GM12878 (cell line): Measurements from ENCODE around the gene CD200R1L. TPM values are rescaled to one million over a fixed set of nuclear protein-coding genes. Genes with fewer than 3 reads are reported as not detected.

Experiments used
- ATAC-seq: fragments of 200-7000 bp; cut with Tn5 transposase; 3 replicates; pipeline ENCODE4 v1.9.1; 2020; ENCODE audit warnings: mild to moderate bottlenecking, moderate library complexity
- BruUV-seq: library from RNA; stranded (reverse); fragments of 400-500 nt; replicated peaks from 2 replicates; lab custom pipeline; 2021; lab: Mats Ljungman, UMichigan
- CTCF ChIA-PET: fragments of 300-600 bp; sonication (Branson Sonifier 250); formaldehyde crosslinking; extraction: SDS; loops from one replicate; lab custom pipeline; 2021; ENCODE audit warnings: inconsistent platforms; lab: Yijun Ruan, JAX
- POLR2A ChIA-PET: fragments of 350-600 bp; formaldehyde crosslinking; extraction: SDS; loops from one replicate; lab custom pipeline; 2021; ENCODE audit warnings: inconsistent platforms; lab: Charles Lee
- RAD21 ChIA-PET: fragments of 300-600 bp; sonication (Branson Sonifier 250); formaldehyde crosslinking; loops from one replicate; lab custom pipeline; 2023; ENCODE audit warnings: antibody characterized with exemption; ENCODE audit not compliant: unreplicated experiment; lab: Charles Lee
- SMC1A ChIA-PET: fragments of 300-600 bp; sonication (Branson Sonifier 250); formaldehyde crosslinking; loops from one replicate; lab custom pipeline; 2023; ENCODE audit not compliant: unreplicated experiment, uncharacterized antibody; lab: Charles Lee
- DNase-seq: peaks from one replicate; pipeline ENCODE4 v3.0.0-alpha.2; 2011; ENCODE audit warnings: low read depth, low spot score
- FAIRE-seq: peaks from 3 replicates; lab custom pipeline; 2011; peaks lifted over from hg19 to GRCh38; lab: Jason Lieb, UNC
- H2AFZ ChIP-seq: 2 replicates; pipeline ENCODE4 v1.6.0; 2011; ENCODE audit warnings: low read depth, low read length, control low read depth; ENCODE audit not compliant: control insufficient read depth
- H3K27ac ChIP-seq: 2 replicates; pipeline ENCODE4 v1.5.1; 2011; ENCODE audit warnings: control low read depth; ENCODE audit not compliant: control insufficient read depth, insufficient read depth
- H3K27me3 ChIP-seq, 2 experiments: replicated peaks in 1 of 2; 2 replicates each; pipeline versions ENCODE4 v1.6.0 to v1.6.1; 2011; ENCODE audit warnings: low read length in 1 of 2; ENCODE audit not compliant: control insufficient read depth in 2 of 2, insufficient read depth in 2 of 2
- H3K36me3 ChIP-seq, 2 experiments: 2 replicates each; pipeline ENCODE4 v1.5.1; 2011; ENCODE audit warnings: low read length in 1 of 2; ENCODE audit not compliant: control insufficient read depth in 2 of 2, insufficient read depth in 2 of 2
- H3K4me1 ChIP-seq: 2 replicates; pipeline ENCODE4 v1.6.1; 2011; ENCODE audit warnings: mild to moderate bottlenecking, low read length, moderate library complexity, mixed read lengths; ENCODE audit not compliant: control insufficient read depth, insufficient read depth
- H3K4me2 ChIP-seq: 2 replicates; pipeline ENCODE4 v1.6.0; 2011; ENCODE audit warnings: control low read depth; ENCODE audit not compliant: control insufficient read depth, insufficient read depth
- H3K4me3 ChIP-seq: fragments of 200-600 bp; sonication (generic); 2 replicates; pipeline ENCODE4 v1.5.1; 2016
- H3K79me2 ChIP-seq: 2 replicates; pipeline ENCODE4 v1.6.0; 2011; ENCODE audit warnings: low read length; ENCODE audit not compliant: control insufficient read depth, insufficient read depth
- H3K9ac ChIP-seq: 2 replicates; pipeline ENCODE4 v1.8.0; 2011; ENCODE audit warnings: low read length, control low read depth, mixed read lengths; ENCODE audit not compliant: control insufficient read depth, insufficient read depth
- H3K9me3 ChIP-seq: replicated peaks from 3 replicates; pipeline ENCODE4 v1.5.1; 2011; ENCODE audit warnings: mild to moderate bottlenecking, low read length; ENCODE audit not compliant: control insufficient read depth, insufficient read depth
- H4K20me1 ChIP-seq: 2 replicates; pipeline ENCODE4 v1.6.0; 2011; ENCODE audit not compliant: control insufficient read depth, insufficient read depth
- ATF7 ChIP-seq: fragments of 450-650 bp; IDR thresholded peaks from 2 replicates; pipeline ENCODE4 v1.6.1; 2016; ENCODE audit warnings: low read depth, mild to moderate bottlenecking
- BRCA1 ChIP-seq: IDR thresholded peaks from 2 replicates; pipeline ENCODE4 v1.6.1; 2011; ENCODE audit warnings: low read depth, low read length, improper control_type of control experiment
- CHD2 ChIP-seq: IDR thresholded peaks from 2 replicates; pipeline ENCODE4 v1.6.1; 2011; ENCODE audit warnings: low read depth, low read length, improper control_type of control experiment, borderline replicate concordance
- EP300 ChIP-seq, 2 experiments: fragments of 150-350 bp in 1 of 2; IDR thresholded peaks; 2 replicates each; pipeline ENCODE4 v1.6.1; 2011 to 2012; ENCODE audit warnings: low read depth in 2 of 2, low read length in 2 of 2, borderline replicate concordance in 1 of 2, improper control_type of control experiment in 1 of 2, inconsistent platforms in 1 of 2; ENCODE audit not compliant: control insufficient read depth in 1 of 2
- FOXK2 ChIP-seq: fragments of 450-650 bp; IDR thresholded peaks from 2 replicates; pipeline ENCODE4 v1.6.1; 2017; ENCODE audit warnings: mild to moderate bottlenecking, moderate library complexity
- IKZF2 ChIP-seq, 2 experiments: fragments of 450-650 bp; IDR thresholded peaks; 2 replicates each; pipeline ENCODE4 v1.6.1; 2017; ENCODE audit warnings: mild to moderate bottlenecking in 2 of 2, moderate library complexity in 2 of 2
- MEF2B ChIP-seq: fragments of 450-650 bp; IDR thresholded peaks from 2 replicates; pipeline ENCODE4 v1.6.1; 2018; ENCODE audit warnings: mild to moderate bottlenecking, moderate library complexity; ENCODE audit not compliant: partially characterized antibody, poor library complexity, severe bottlenecking
- MTA2 ChIP-seq: fragments of 450-650 bp; IDR thresholded peaks from 2 replicates; pipeline ENCODE4 v1.6.1; 2016; ENCODE audit warnings: low read depth, mild to moderate bottlenecking, moderate library complexity
- POU2F2 ChIP-seq: IDR thresholded peaks from 3 replicates; pipeline ENCODE4 v1.6.1; 2011; ENCODE audit warnings: low read depth, mild to moderate bottlenecking, low read length, borderline replicate concordance
- RAD51 ChIP-seq: fragments of 450-650 bp; IDR thresholded peaks from 2 replicates; pipeline ENCODE4 v1.6.1; 2016; ENCODE audit warnings: moderate library complexity, mild to moderate bottlenecking, inconsistent platforms
- RELA ChIP-seq: fragments of 450-650 bp; IDR thresholded peaks from 2 replicates; pipeline ENCODE4 v1.8.0; 2014; ENCODE audit warnings: borderline replicate concordance; ENCODE audit not compliant: partially characterized antibody
- SRF ChIP-seq, 2 experiments: IDR thresholded peaks; 2 replicates each; pipeline ENCODE4 v1.6.1; 2011; ENCODE audit warnings: low read depth in 2 of 2, low read length in 2 of 2, mild to moderate bottlenecking in 1 of 2, moderate library complexity in 1 of 2
- SUPT20H ChIP-seq: IDR thresholded peaks from 2 replicates; pipeline ENCODE4 v1.6.1; 2011; ENCODE audit warnings: low read depth, mild to moderate bottlenecking, low read length, moderate library complexity, borderline replicate concordance; ENCODE audit not compliant: control insufficient read depth
- TAF1 ChIP-seq: IDR thresholded peaks from 2 replicates; pipeline ENCODE4 v1.6.1; 2011; ENCODE audit warnings: mild to moderate bottlenecking, low read depth, low read length, borderline replicate concordance
- WGBS: methylation state at CpG from one replicate; pipeline ENCODE4 v1.1.6; 2016; ENCODE audit warnings: low lambda C conversion rate; ENCODE audit not compliant: insufficient replicate concordance, insufficient coverage; ENCODE audit errors: missing lambda C conversion rate; 5-methylcytosine and 5-hydroxymethylcytosine counted together
- in situ Hi-C: fragments of 300-500 bp; cut with MboI; formaldehyde crosslinking; loops from 9 replicates; pipeline ENCODE4 v1.14.3; 2018; ENCODE audit warnings: mixed read lengths
- intact Hi-C: fragments of 100-400 bp; cut with micrococcal nuclease; formaldehyde crosslinking; loops from one replicate; pipeline ENCODE4 v1.14.2; 2022; ENCODE audit not compliant: unreplicated experiment
- polyA plus RNA-seq, 11 experiments: library from polyadenylated mRNA; depleted of rRNA in 4 of 11; unstranded in 6 of 11; stranded (reverse) in 5 of 11; fragments of >200 nt; fragmentation: Nextera tagmentation in 4 of 11; fragmentation: Illumina TruSeq in 1 of 11; extraction: Ambion mirVana in 4 of 11; extraction: Trizol in 1 of 11; gene quantifications; 1 replicate in 1 of 11; 2 replicates in 10 of 11; pipeline versions ENCODE4 v1.2.1 to v1.2.3, GENCODE V29; 2011 to 2016; ENCODE audit warnings: inconsistent platforms in 2 of 11, missing spikeins in 2 of 11, low read depth in 1 of 11
- total RNA-seq, 4 experiments: library from RNA; depleted of rRNA in 3 of 4; stranded (reverse); fragments of >200 nt in 3 of 4; fragmentation: Illumina TruSeq in 1 of 4; extraction: Trizol in 1 of 4; gene quantifications; 2 replicates each; pipeline versions ENCODE4 v1.2.1 to v1.2.3, GENCODE V29; 2013 to 2021
- TF ChIP-seq, protein P1 (sequence below): fragments of 450-650 bp; IDR thresholded peaks from 2 replicates; pipeline ENCODE4 v1.6.1; 2017; ENCODE audit warnings: low read depth, mild to moderate bottlenecking, moderate library complexity

The CD200R1L gene
- total and polyA plus RNA-seq, 10 of the 15 experiments (the other 5 are each of a cell fraction or from before 2014, with no cell fraction given), result 0.41 TPM; not detected in 9

- no peak for TF ChIP-seq SUPT20H
- TF ChIP-seq BRCA1, result no peak
- TF ChIP-seq POU2F2, result no peak
- BruUV-seq, result no TSS peak
- Histone ChIP-seq H3K9ac (peak overlapping the region; percentile 36; the same call in 1 of the 2 replicates), H4K20me1 (no peaks in the 10 kb centered on the region), H2AFZ (peak overlapping the region; percentile 56; the same call in 1 of the 2 replicates), H3K9me3 (peaks cover 3% of the 10 kb centered on the region), H3K4me3 (peak overlapping the region; percentile 46; the same call in 1 of the 2 replicates), H3K4me1 (peaks cover 7% of the 10 kb centered on the region), H3K27me3 (no peaks in the 10 kb centered on the region), H3K36me3 (no peaks in the 10 kb centered on the region), H3K4me2 (peak overlapping the region; percentile 52), H3K27ac (peak overlapping the region; percentile 56; the same call in 1 of the 2 replicates), H3K79me2 (no peaks in the 10 kb centered on the region)
- ATAC-seq (peak; percentile 74), DNase-seq (no peak), FAIRE-seq (peak; percentile 78)
- ChIA-PET POLR2A (interaction anchor here (0.8 to 2.3 kb wide), 2 partner anchors 9 to 33 kb away, joined by 3 to 6 read pairs; no protein-coding TSS in a partner anchor), SMC1A (no interaction called here), CTCF (interaction anchor here (0.9 kb wide), 1 partner anchor 140 kb away, joined by 3 read pairs; no protein-coding TSS in a partner anchor), RAD21 (interaction anchor here (1.2 kb wide), 1 partner anchor 22 kb away, joined by 3 read pairs; no protein-coding TSS in a partner anchor)
- intact Hi-C loops, result loop anchor here (5.0 kb wide), 2 partner anchors 98 to 197 kb away; no protein-coding TSS in a partner anchor
- in situ Hi-C loops, result no loop called here
Observed at GRCh38 chr3:112874725-112875124, 28.1 kb upstream of the CD200R1L start.

- ChIA-PET CTCF (no interaction called here), POLR2A (interaction anchor here (2.3 kb wide), 1 partner anchor 34 kb away, joined by 6 read pairs; no protein-coding TSS in a partner anchor), RAD21 (interaction anchor here (1.0 to 1.2 kb wide), 3 partner anchors 23 to 100 kb away, joined by 3 to 4 read pairs (median 3); no protein-coding TSS in a partner anchor), SMC1A (interaction anchor here (0.8 to 1.1 kb wide), 6 partner anchors 14 to 103 kb away, joined by 3 to 5 read pairs (median 4); no protein-coding TSS in a partner anchor)
- H2AFZ ChIP-seq, result no peak overlapping the region
- DNase-seq, result no peak
- H4K20me1 ChIP-seq, result no peaks in the 10 kb centered on the region
- in situ Hi-C loops, result no loop called here
- H3K36me3 ChIP-seq, result no peaks in the 10 kb centered on the region
- BruUV-seq, result no TSS peak
- peaks cover 4% of the 10 kb centered on the region for H3K9me3 ChIP-seq
- H3K27me3 ChIP-seq, result no peaks in the 10 kb centered on the region
- peak; percentile 94 for ATAC-seq
- peak overlapping the region; percentile 56 for H3K27ac ChIP-seq
- peak; percentile 65 for FAIRE-seq
- peaks cover 7% of the 10 kb centered on the region for H3K4me1 ChIP-seq
- intact Hi-C loops, result loop anchor here (5.0 kb wide), 1 partner anchor 99 kb away; no protein-coding TSS in a partner anchor
- no peak overlapping the region for H3K9ac ChIP-seq
- H3K4me2 ChIP-seq, result peak overlapping the region; percentile 52
- 0 out of 2 replicates have a peak overlapping the region, but pooled peaks have one; percentile 46 for H3K4me3 ChIP-seq
- WGBS, result 0% methylated on average over 2 of the region's 2 CpGs
- no peaks in the 10 kb centered on the region for H3K79me2 ChIP-seq
- TF ChIP-seq FOXK2 (no peak), ATF7 (peak; percentile 48; the same call in 1 of the 2 replicates), MEF2B (peak; percentile 80), SRF (IDR thresholded peaks at IDR 0.05; ENCODE audit: low read depth in 2 of 2, low read length in 2 of 2) (no peak), EP300 (IDR thresholded peaks at IDR 0.05; ENCODE audit: borderline replicate concordance in 1 of 2, control insufficient read depth in 1 of 2, low read depth in 2 of 2, low read length in 2 of 2) (no peak), IKZF2 (IDR thresholded peaks at IDR 0.05) (no peak), CHD2 (no peak), BRCA1 (no peak), RAD51 (no peak), MTA2 (peak; percentile 76), RELA (no peak), SUPT20H (no peak), TAF1 (no peak)
- TF ChIP-seq, protein P1, sequence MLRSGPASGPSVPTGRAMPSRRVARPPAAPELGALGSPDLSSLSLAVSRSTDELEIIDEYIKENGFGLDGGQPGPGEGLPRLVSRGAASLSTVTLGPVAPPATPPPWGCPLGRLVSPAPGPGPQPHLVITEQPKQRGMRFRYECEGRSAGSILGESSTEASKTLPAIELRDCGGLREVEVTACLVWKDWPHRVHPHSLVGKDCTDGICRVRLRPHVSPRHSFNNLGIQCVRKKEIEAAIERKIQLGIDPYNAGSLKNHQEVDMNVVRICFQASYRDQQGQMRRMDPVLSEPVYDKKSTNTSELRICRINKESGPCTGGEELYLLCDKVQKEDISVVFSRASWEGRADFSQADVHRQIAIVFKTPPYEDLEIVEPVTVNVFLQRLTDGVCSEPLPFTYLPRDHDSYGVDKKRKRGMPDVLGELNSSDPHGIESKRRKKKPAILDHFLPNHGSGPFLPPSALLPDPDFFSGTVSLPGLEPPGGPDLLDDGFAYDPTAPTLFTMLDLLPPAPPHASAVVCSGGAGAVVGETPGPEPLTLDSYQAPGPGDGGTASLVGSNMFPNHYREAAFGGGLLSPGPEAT, result peak; percentile 59; the same call in 1 of the 2 replicates
Observed at GRCh38 chr3:112873632-112874031, 27.0 kb upstream of the CD200R1L start.
